ENCODE data around the gene SGPL1. TPM values are rescaled to one million over a fixed set of nuclear protein-coding genes. Genes with fewer than 3 reads are reported as not detected.

Gene SGPL1
- total RNA-seq, 1 experiment from 2014 or later: 93.8 TPM

DNA sequence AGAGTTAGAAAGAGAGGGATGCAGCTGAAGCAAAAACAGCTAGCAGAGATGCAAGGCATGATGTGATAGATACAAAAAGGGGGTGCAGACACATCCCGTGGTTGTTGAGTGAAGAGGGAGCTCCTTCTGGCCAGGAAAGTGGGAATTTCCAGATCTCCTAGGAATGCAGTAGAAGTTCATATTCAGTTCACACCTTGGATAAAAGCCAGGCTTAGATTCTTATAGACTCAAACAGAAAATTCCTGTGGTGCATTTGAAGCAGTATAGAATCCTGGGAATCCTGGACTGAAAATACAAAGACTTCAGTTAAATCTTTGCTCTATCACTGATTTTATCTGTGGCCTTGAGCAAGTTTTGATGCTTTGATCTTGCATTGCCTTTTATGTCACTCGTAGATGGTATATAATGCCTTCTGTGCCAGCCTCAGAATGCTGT, 33.9 kb downstream of the SGPL1 start:
- peaks cover 62% of the 10 kb centered on the region for H3K36me3 Mint-ChIP-seq (ENCODE audit: insufficient read depth, unreplicated experiment)
- intact Hi-C loops (cut with micrococcal nuclease): no loop called here

DNA sequence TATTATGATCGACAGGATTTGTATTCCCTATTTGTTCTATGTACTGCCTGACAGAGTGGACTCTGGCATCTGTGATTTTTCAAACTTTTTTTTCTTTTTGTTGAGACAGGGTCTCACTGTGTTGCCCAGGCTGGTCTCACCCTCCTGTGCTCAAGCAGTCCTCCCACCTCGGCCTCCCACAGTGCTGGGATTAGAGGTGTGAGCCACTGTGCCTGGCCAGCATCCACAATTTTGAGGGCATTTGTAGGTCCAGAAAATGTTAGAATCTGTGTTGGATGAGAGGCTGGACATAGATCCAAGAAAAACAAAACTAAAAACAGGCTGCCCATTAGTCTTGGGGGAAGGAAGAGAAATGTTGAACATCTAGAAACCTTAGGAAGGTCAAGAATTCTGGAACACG, 34.3 kb downstream of the SGPL1 start:
- intact Hi-C loops (cut with micrococcal nuclease): no loop called here
- BruUV-seq (replicated peaks): no TSS peak
- Mint-ChIP-seq H3K27me3 (ENCODE audit: insufficient read depth, unreplicated experiment) (no peaks in the 10 kb centered on the region), H3K4me3 (ENCODE audit: unreplicated experiment) (no peak overlapping the region), H3K4me1 (ENCODE audit: insufficient read depth, unreplicated experiment) (peaks cover 20% of the 10 kb centered on the region), H3K36me3 (ENCODE audit: insufficient read depth, unreplicated experiment) (peaks cover 61% of the 10 kb centered on the region), H3K27ac (ENCODE audit: low read depth, unreplicated experiment) (no peak overlapping the region), H3K9me3 (ENCODE audit: unreplicated experiment) (no peaks in the 10 kb centered on the region)
- DNase-seq (ENCODE audit: unreplicated experiment): no peak
- ChIA-PET CTCF (no interaction called here), POLR2A (interaction anchor here (1.2 kb wide), 1 partner anchor 32 kb away, joined by 5 read pairs; no protein-coding TSS in a partner anchor)
- TF ChIP-seq, protein P1, sequence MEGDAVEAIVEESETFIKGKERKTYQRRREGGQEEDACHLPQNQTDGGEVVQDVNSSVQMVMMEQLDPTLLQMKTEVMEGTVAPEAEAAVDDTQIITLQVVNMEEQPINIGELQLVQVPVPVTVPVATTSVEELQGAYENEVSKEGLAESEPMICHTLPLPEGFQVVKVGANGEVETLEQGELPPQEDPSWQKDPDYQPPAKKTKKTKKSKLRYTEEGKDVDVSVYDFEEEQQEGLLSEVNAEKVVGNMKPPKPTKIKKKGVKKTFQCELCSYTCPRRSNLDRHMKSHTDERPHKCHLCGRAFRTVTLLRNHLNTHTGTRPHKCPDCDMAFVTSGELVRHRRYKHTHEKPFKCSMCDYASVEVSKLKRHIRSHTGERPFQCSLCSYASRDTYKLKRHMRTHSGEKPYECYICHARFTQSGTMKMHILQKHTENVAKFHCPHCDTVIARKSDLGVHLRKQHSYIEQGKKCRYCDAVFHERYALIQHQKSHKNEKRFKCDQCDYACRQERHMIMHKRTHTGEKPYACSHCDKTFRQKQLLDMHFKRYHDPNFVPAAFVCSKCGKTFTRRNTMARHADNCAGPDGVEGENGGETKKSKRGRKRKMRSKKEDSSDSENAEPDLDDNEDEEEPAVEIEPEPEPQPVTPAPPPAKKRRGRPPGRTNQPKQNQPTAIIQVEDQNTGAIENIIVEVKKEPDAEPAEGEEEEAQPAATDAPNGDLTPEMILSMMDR (IDR thresholded peaks at IDR 0.05; ENCODE audit: unreplicated experiment): no peak

More for the DNA sequence above, 33.9 kb downstream of the SGPL1 start:
- ChIA-PET CTCF (no interaction called here), POLR2A (no interaction called here)
- H3K9me3 Mint-ChIP-seq (ENCODE audit: unreplicated experiment): no peaks in the 10 kb centered on the region
- H3K27me3 Mint-ChIP-seq (ENCODE audit: insufficient read depth, unreplicated experiment): no peaks in the 10 kb centered on the region
- TF ChIP-seq, protein P1 (IDR thresholded peaks at IDR 0.05; ENCODE audit: unreplicated experiment): no peak
- BruUV-seq (replicated peaks): no TSS peak
- H3K27ac Mint-ChIP-seq (ENCODE audit: low read depth, unreplicated experiment): no peak overlapping the region
- no peak overlapping the region for H3K4me3 Mint-ChIP-seq (ENCODE audit: unreplicated experiment)
- peaks cover 20% of the 10 kb centered on the region for H3K4me1 Mint-ChIP-seq (ENCODE audit: insufficient read depth, unreplicated experiment)
- peak; percentile 20 for DNase-seq (ENCODE audit: unreplicated experiment)

DNA sequence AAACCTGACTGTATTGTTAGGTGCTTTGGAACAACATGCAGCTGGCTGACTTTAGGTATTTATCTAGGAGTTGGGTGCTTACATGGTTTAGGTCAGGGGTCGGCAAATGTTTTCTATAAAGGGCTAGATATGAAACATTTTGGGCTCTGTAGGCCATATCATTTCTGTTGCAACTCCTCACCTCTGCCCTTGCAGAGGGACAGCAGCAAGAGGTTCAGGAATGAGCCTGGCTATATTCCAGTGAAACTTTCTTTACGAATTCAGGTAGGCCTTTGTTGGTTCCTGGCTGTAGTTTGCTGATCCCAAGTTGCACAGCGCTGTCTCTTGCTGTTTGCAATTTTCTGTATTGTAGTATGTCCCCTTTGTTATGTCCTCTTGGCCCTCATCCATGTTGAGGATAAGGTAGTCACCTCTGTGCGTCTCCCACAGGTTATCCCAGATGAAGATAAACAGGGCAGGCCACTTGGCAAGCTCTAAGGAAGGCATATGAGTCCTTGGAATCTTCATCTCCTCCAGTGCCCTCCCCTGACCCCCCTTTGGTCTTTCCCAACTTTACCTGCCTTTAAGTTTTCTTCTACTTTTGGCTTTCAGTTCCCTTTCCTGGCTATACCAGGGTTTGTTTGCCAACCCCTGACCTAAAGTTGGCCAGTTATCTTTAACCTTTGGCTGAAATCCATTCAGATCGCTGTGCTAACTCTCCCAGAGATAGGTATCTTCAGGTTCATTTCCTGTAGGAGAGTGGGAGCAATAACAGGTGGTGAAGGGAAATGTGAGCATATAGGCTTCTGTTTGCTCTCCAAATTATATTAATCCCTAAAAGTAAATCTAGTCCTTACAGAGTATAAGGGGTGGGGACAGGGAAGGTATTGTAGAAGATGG, 36.1 kb downstream of the SGPL1 start:
- no peak overlapping the region for H3K27ac Mint-ChIP-seq (ENCODE audit: low read depth, unreplicated experiment)
- DNase-seq (ENCODE audit: unreplicated experiment): no peak
- no peaks in the 10 kb centered on the region for H3K9me3 Mint-ChIP-seq (ENCODE audit: unreplicated experiment)
- POLR2A ChIA-PET: interaction anchor here (0.7 to 1.0 kb wide), 2 partner anchors 13 to 82 kb away, joined by 3 read pairs; no protein-coding TSS in a partner anchor
- TF ChIP-seq, protein P1 (IDR thresholded peaks at IDR 0.05; ENCODE audit: unreplicated experiment): no peak
- H3K27me3 Mint-ChIP-seq (ENCODE audit: insufficient read depth, unreplicated experiment): no peaks in the 10 kb centered on the region
- H3K4me1 Mint-ChIP-seq (ENCODE audit: insufficient read depth, unreplicated experiment): peaks cover 20% of the 10 kb centered on the region
- BruUV-seq (replicated peaks): no TSS peak
- intact Hi-C loops (cut with micrococcal nuclease): no loop called here
- no peak overlapping the region for H3K4me3 Mint-ChIP-seq (ENCODE audit: unreplicated experiment)
- H3K36me3 Mint-ChIP-seq (ENCODE audit: insufficient read depth, unreplicated experiment): peaks cover 61% of the 10 kb centered on the region
- CTCF ChIA-PET: interaction anchor here (0.9 kb wide), 1 partner anchor 92 kb away, joined by 5 read pairs; no protein-coding TSS in a partner anchor

DNA sequence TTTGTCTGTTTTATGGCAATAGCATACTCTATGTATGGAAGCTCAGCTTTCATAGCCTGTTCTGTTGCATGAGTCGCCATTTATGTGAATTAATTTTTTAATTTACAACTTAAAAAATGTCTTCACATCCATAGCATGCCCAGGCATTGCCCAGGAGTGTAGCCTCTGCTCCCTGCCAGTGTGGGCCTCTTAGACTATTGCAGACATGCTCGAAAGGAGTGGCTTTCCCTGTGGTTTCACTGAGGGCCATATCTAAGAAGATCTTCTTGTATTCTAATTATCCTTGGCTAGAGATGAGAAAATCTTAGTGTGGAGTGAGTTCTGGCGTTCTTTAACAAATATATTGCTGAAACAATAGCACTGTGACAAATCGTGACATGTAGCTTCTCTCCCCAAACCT, 37.3 kb downstream of the SGPL1 start:
- TF ChIP-seq, protein P1 (IDR thresholded peaks at IDR 0.05; ENCODE audit: unreplicated experiment): no peak
- H3K36me3 Mint-ChIP-seq (ENCODE audit: insufficient read depth, unreplicated experiment): peaks cover 69% of the 10 kb centered on the region
- ChIA-PET CTCF (interaction anchor here (0.9 to 1.1 kb wide), 3 partner anchors 17 to 41 kb away, joined by 3 to 5 read pairs (median 3); no protein-coding TSS in a partner anchor), POLR2A (interaction anchor here (0.7 to 1.5 kb wide), 3 partner anchors 17 to 83 kb away, joined by 3 to 4 read pairs (median 3); no protein-coding TSS in a partner anchor)
- no peaks in the 10 kb centered on the region for H3K9me3 Mint-ChIP-seq (ENCODE audit: unreplicated experiment)
- no peak overlapping the region for H3K4me3 Mint-ChIP-seq (ENCODE audit: unreplicated experiment)
- H3K27me3 Mint-ChIP-seq (ENCODE audit: insufficient read depth, unreplicated experiment): no peaks in the 10 kb centered on the region
- no peak for DNase-seq (ENCODE audit: unreplicated experiment)
- intact Hi-C loops (cut with micrococcal nuclease): no loop called here
- H3K27ac Mint-ChIP-seq (ENCODE audit: low read depth, unreplicated experiment): peak overlapping the region; percentile 55
- H3K4me1 Mint-ChIP-seq (ENCODE audit: insufficient read depth, unreplicated experiment): peaks cover 20% of the 10 kb centered on the region
- no TSS peak for BruUV-seq (replicated peaks)

Data from MCF 10A (cell line).